Kidney (tissue), 14 donors: ENCODE results near the gene RFXANK. TPM values are rescaled to one million over a fixed set of nuclear protein-coding genes. Genes with fewer than 3 reads are reported as not detected.

ENCODE experiments used
- DNase-seq, 5 donors: peaks; one replicate each; pipeline ENCODE4 v3.0.0-alpha.2; 2013 to 2020
- FAIRE-seq: peaks from 2 replicates; lab custom pipeline; 2012; peaks lifted over from hg19 to GRCh38; lab: Jason Lieb, UNC
- H3K27ac ChIP-seq, 2 donors: one replicate each; pipeline ENCODE4 v1.7.0; 2013; ENCODE audit warnings: low read depth in 2 of 2, low read length in 2 of 2, inconsistent platforms in 1 of 2
- H3K27me3 ChIP-seq: one replicate; pipeline ENCODE4 v1.7.1; 2013; ENCODE audit warnings: low read length, inconsistent platforms; ENCODE audit not compliant: control insufficient read depth, insufficient read depth
- H3K36me3 ChIP-seq, 3 donors: one replicate each; pipeline versions ENCODE4 v1.7.0 to v1.7.1; 2013; ENCODE audit warnings: low read length in 3 of 3, control low read depth in 1 of 3, inconsistent platforms in 1 of 3; ENCODE audit not compliant: insufficient read depth in 3 of 3, control insufficient read depth in 2 of 3
- H3K4me1 ChIP-seq, 3 donors: one replicate each; pipeline versions ENCODE4 v1.7.0 to v1.7.1; 2013; ENCODE audit warnings: low read length in 3 of 3, inconsistent platforms in 1 of 3, low read depth in 1 of 3; ENCODE audit not compliant: control insufficient read depth in 2 of 3, insufficient read depth in 2 of 3
- H3K4me3 ChIP-seq, 3 donors: one replicate each; pipeline versions ENCODE4 v1.7.0 to v1.8.1; 2013; ENCODE audit warnings: low read length in 3 of 3, control low read depth in 1 of 3, inconsistent platforms in 1 of 3
- H3K9ac ChIP-seq, 3 donors: one replicate each; pipeline versions ENCODE4 v1.7.0 to v1.7.1; 2013; ENCODE audit warnings: low read length in 3 of 3, control low read depth in 1 of 3, inconsistent platforms in 1 of 3
- H3K9me3 ChIP-seq, 3 donors: one replicate each; pipeline versions ENCODE4 v1.7.0 to v1.7.1; 2013; ENCODE audit warnings: low read length in 3 of 3, control low read depth in 1 of 3, inconsistent platforms in 1 of 3; ENCODE audit not compliant: control insufficient read depth in 2 of 3, insufficient read depth in 1 of 3
- CTCF ChIP-seq: IDR thresholded peaks from 3 replicates; pipeline ENCODE4 v1.5.1; 2012; ENCODE audit warnings: mild to moderate bottlenecking, moderate library complexity, borderline replicate concordance; ENCODE audit not compliant: insufficient read depth; ENCODE audit errors: extremely low read depth
- intact Hi-C: fragments of 100-400 bp; cut with DNase I; formaldehyde crosslinking; loops from one replicate; pipeline ENCODE4 v1.11.1; 2022
- polyA plus RNA-seq: library from polyadenylated mRNA; stranded (reverse); fragments of 350-450 nt; fragmentation: Illumina TruSeq; extraction: RNeasy Lipid Tissue Mini Kit (QIAGEN cat#74804); gene quantifications from one replicate; pipeline ENCODE4 v1.2.3, GENCODE V29; 2014; ENCODE audit warnings: low read depth, low replicate concordance; ENCODE audit not compliant: insufficient read depth
- total RNA-seq: library from RNA; stranded (reverse); fragmentation: NEBNext Ultra II Directional; extraction: Animal tissue kit (Norgen Biotek cat#: 25700); gene quantifications from one replicate; pipeline ENCODE4 v1.2.1, GENCODE V29; 2021
- donor health status: control.
- donor health status: control.
- donor health status: control.
- donor health status: control.
- donor health status: control.
- donor health status: DM: yes; HTN: yes; CAD: no.
- donor health status: Normal renal cell carcinoma (clear cell type).

The RFXANK gene
- total and polyA plus RNA-seq, 2 donors from 2014 or later, result 70.7 to 133 TPM

- H3K36me3 ChIP-seq, result no peaks in the 10 kb centered on the region
- H3K9ac ChIP-seq, result no peak overlapping the region
- no peaks in the 10 kb centered on the region for H3K9me3 ChIP-seq
- FAIRE-seq (no peak), DNase-seq (no peak)
- no peaks in the 10 kb centered on the region for H3K27me3 ChIP-seq
- no peak overlapping the region for H3K4me3 ChIP-seq
- intact Hi-C loops, result no loop called here
- H3K4me1 ChIP-seq, result peaks cover 0 to 3% (median 0%) of the 10 kb centered on the region in 3 donors
- H3K27ac ChIP-seq, result no peak overlapping the region
- TF ChIP-seq CTCF, result no peak
Measured at GRCh38 chr19:19165396-19165795, 26.7 kb upstream of the RFXANK start.

- no peaks in the 10 kb centered on the region for H3K27me3 ChIP-seq
- no peak for DNase-seq
- H3K9me3 ChIP-seq, result no peaks in the 10 kb centered on the region
- intact Hi-C loops, result no loop called here
- H3K4me1 ChIP-seq, result peaks cover 0 to 5% (median 0%) of the 10 kb centered on the region in 3 donors
- no peaks in the 10 kb centered on the region for H3K36me3 ChIP-seq
- H3K27ac ChIP-seq, result no peak overlapping the region
- H3K9ac ChIP-seq, result no peak overlapping the region
- H3K4me3 ChIP-seq, result no peak overlapping the region
- TF ChIP-seq CTCF, result no peak
- no peak for FAIRE-seq
Measured at GRCh38 chr19:19167612-19168011, 24.4 kb upstream of the RFXANK start.

- H3K9ac ChIP-seq, result no peak overlapping the region
- H3K4me1 ChIP-seq, result peaks cover 0 to 5% (median 0%) of the 10 kb centered on the region in 3 donors
- no peak for TF ChIP-seq CTCF
- intact Hi-C loops, result no loop called here
- no peaks in the 10 kb centered on the region for H3K36me3 ChIP-seq
- no peaks in the 10 kb centered on the region for H3K27me3 ChIP-seq
- H3K27ac ChIP-seq, result no peak overlapping the region
- FAIRE-seq, result no peak
- no peak overlapping the region for H3K4me3 ChIP-seq
- no peak for DNase-seq
- no peaks in the 10 kb centered on the region for H3K9me3 ChIP-seq
Measured at GRCh38 chr19:19169236-19170052, 22.6 kb upstream of the RFXANK start.
